ENCODE measurements around the gene FZD1.

DNA sequence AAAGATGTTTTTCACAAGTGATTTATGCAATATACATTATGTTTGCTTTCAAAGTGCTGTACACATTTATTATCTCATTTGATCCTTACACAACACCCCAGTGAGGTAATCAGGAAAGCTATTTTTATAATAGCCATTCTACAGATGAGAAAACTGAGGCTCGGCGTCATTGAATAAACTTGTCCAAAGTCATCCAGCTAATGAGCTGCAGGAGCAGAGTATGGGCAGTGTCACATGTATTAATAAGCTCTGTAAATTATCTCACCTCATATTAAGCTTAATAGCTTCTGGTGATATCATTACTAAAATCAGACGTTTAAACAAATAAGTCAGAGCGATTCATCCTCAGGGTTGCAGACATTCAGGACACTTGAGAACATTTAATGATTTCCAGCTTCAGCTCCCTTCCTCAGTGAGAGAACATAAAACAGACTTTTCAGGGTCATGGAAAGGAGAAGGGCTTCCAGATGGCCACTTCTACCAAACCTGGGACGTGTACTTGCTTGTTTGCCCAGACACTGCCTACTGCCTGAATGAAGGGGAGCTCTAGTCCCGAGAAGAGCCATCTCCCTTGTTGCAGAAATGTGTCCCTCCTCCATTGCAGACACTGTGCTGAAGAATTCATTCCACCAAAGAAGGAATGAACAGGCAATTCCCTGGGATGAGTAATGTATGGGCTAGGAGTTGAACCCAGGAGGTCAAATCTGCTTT, 20.5 kb upstream of the FZD1 start:
- TF ChIP-seq, protein P1, sequence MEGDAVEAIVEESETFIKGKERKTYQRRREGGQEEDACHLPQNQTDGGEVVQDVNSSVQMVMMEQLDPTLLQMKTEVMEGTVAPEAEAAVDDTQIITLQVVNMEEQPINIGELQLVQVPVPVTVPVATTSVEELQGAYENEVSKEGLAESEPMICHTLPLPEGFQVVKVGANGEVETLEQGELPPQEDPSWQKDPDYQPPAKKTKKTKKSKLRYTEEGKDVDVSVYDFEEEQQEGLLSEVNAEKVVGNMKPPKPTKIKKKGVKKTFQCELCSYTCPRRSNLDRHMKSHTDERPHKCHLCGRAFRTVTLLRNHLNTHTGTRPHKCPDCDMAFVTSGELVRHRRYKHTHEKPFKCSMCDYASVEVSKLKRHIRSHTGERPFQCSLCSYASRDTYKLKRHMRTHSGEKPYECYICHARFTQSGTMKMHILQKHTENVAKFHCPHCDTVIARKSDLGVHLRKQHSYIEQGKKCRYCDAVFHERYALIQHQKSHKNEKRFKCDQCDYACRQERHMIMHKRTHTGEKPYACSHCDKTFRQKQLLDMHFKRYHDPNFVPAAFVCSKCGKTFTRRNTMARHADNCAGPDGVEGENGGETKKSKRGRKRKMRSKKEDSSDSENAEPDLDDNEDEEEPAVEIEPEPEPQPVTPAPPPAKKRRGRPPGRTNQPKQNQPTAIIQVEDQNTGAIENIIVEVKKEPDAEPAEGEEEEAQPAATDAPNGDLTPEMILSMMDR (IDR thresholded peaks at IDR 0.05), result no peak
- TF ChIP-seq EP300 (IDR thresholded peaks at IDR 0.05) (no peak), POLR2A (IDR thresholded peaks at IDR 0.05) (no peak), POLR2AphosphoS5 (IDR thresholded peaks at IDR 0.05) (no peak)
